ENCODE results near the gene GCG.

DNA sequence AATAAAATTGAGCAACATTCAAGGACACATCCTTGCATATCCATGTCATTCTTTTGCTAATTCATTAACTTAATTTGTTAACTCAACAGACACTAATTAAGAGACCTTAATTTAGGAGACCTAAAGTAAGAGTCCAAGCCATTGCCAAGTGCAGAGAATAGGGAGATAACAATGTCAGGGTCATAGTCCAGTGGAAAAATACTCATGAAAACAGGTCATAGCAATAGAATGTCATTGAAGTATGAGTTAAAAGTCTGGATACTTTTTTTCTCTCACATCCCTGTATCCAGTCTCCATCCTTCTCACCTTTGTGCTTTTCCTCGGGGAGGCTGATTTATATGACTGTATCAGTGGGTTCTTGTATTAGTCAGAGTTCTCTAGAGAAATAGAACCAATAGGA lies 51.5 kb downstream of the GCG start:
- TF ChIP-seq CTCF (IDR thresholded peaks at IDR 0.05) (no peak), REST (IDR thresholded peaks at IDR 0.05; ENCODE audit: insufficient read depth in 1 of 2, low read depth in 2 of 2, low read length in 1 of 2) (no peak), TCF7L2 (IDR thresholded peaks at IDR 0.05; ENCODE audit: low read depth, low read length) (no peak)

Data from Panc1 (cell line).